Astrocyte (in vitro differentiated cells and primary cell): ENCODE measurements around the gene CTSD. TPM values are rescaled to one million over a fixed set of nuclear protein-coding genes. Genes with fewer than 3 reads are reported as not detected.

Experiments
- DNase-seq: peaks from one replicate; pipeline ENCODE4 v3.0.0-alpha.2; 2010; ENCODE audit warnings: low read depth
- FAIRE-seq: peaks from 2 replicates; lab custom pipeline; 2011; peaks lifted over from hg19 to GRCh38; lab: Jason Lieb, UNC
- H2AFZ ChIP-seq: 2 replicates; pipeline ENCODE4 v1.6.0; 2012; ENCODE audit warnings: low read depth, low read length, inconsistent platforms
- H3K27ac ChIP-seq: 2 replicates; pipeline ENCODE4 v1.5.1; 2011; ENCODE audit warnings: low read depth, low read length, inconsistent platforms
- H3K27me3 ChIP-seq: 2 replicates; pipeline ENCODE4 v1.6.0; 2011; ENCODE audit warnings: low read length, inconsistent platforms; ENCODE audit not compliant: insufficient read depth
- H3K36me3 ChIP-seq: 2 replicates; pipeline ENCODE4 v1.5.1; 2011; ENCODE audit warnings: low read length, inconsistent platforms; ENCODE audit not compliant: insufficient read depth
- H3K4me1 ChIP-seq: 2 replicates; pipeline ENCODE4 v1.5.1; 2011; ENCODE audit warnings: low read length, inconsistent platforms; ENCODE audit not compliant: insufficient read depth
- H3K4me2 ChIP-seq: 2 replicates; pipeline ENCODE4 v1.6.0; 2012; ENCODE audit warnings: low read length, inconsistent platforms
- H3K4me3 ChIP-seq: 2 replicates; pipeline ENCODE4 v1.5.1; 2011; ENCODE audit warnings: low read depth, mild to moderate bottlenecking, low read length, inconsistent platforms; ENCODE audit not compliant: insufficient read depth
- H3K79me2 ChIP-seq: 2 replicates; pipeline ENCODE4 v1.6.0; 2012; ENCODE audit warnings: mild to moderate bottlenecking, low read length, inconsistent platforms; ENCODE audit not compliant: insufficient read depth
- H3K9ac ChIP-seq: 2 replicates; pipeline ENCODE4 v1.6.0; 2012; ENCODE audit warnings: mild to moderate bottlenecking, low read length, inconsistent platforms
- H3K9me3 ChIP-seq: 2 replicates; pipeline ENCODE4 v1.5.1; 2012; ENCODE audit warnings: low read depth, mild to moderate bottlenecking, low read length, inconsistent platforms; ENCODE audit not compliant: insufficient read depth
- H4K20me1 ChIP-seq: 2 replicates; pipeline ENCODE4 v1.6.0; 2012; ENCODE audit warnings: low read length, inconsistent platforms; ENCODE audit not compliant: insufficient read depth
- H3K27ac Mint-ChIP-seq: one replicate; pipeline ENCODE4 v1.8.0; 2021; ENCODE audit warnings: mild to moderate bottlenecking, mixed read lengths; ENCODE audit not compliant: unreplicated experiment
- H3K27me3 Mint-ChIP-seq: one replicate; pipeline ENCODE4 v1.8.0; 2021; ENCODE audit warnings: low read depth, mixed read lengths; ENCODE audit not compliant: unreplicated experiment
- H3K36me3 Mint-ChIP-seq: one replicate; pipeline ENCODE4 v1.8.0; 2021; ENCODE audit warnings: low read depth, mixed read lengths; ENCODE audit not compliant: unreplicated experiment
- H3K4me1 Mint-ChIP-seq: one replicate; pipeline ENCODE4 v1.8.0; 2021; ENCODE audit warnings: low read depth, mixed read lengths; ENCODE audit not compliant: unreplicated experiment
- H3K4me3 Mint-ChIP-seq: one replicate; pipeline ENCODE4 v1.8.0; 2021; ENCODE audit warnings: mild to moderate bottlenecking, moderate library complexity, mixed read lengths; ENCODE audit not compliant: unreplicated experiment
- H3K9me3 Mint-ChIP-seq: one replicate; pipeline ENCODE4 v1.8.0; 2021; ENCODE audit warnings: mild to moderate bottlenecking, mixed read lengths; ENCODE audit not compliant: unreplicated experiment
- CTCF ChIP-seq: IDR thresholded peaks from 2 replicates; pipeline ENCODE4 v1.5.1; 2011; ENCODE audit warnings: low read depth, mild to moderate bottlenecking, inconsistent platforms, low read length, moderate library complexity; ENCODE audit not compliant: insufficient read depth
- EZH2 ChIP-seq: IDR thresholded peaks from 2 replicates; pipeline ENCODE4 v1.6.1; 2012; ENCODE audit warnings: mild to moderate bottlenecking, low read length, inconsistent platforms; ENCODE audit not compliant: insufficient read depth
- total RNA-seq: library from RNA; stranded (reverse); gene quantifications from 2 replicates; pipeline ENCODE4 v1.2.1, GENCODE V29; 2021

The CTSD gene
- total RNA-seq, 1 donor from 2014 or later: 290 TPM

GRCh38 chr11:1751999-1752906, 11.5 kb downstream of the CTSD start:
- H3K9ac ChIP-seq: no peak overlapping the region
- H3K27me3 ChIP-seq: no peaks in the 10 kb centered on the region
- H3K27ac ChIP-seq: no peak overlapping the region
- Mint-ChIP-seq H3K36me3 (peaks cover 12% of the 10 kb centered on the region), H3K27me3 (peaks cover 4% of the 10 kb centered on the region), H3K4me1 (peaks cover 16% of the 10 kb centered on the region), H3K4me3 (no peak overlapping the region), H3K27ac (no peak overlapping the region), H3K9me3 (no peaks in the 10 kb centered on the region)
- H3K4me3 ChIP-seq: no peak overlapping the region
- H3K9me3 ChIP-seq: no peaks in the 10 kb centered on the region
- DNase-seq (no peak), FAIRE-seq (no peak)
- H3K4me1 ChIP-seq: peaks cover 28% of the 10 kb centered on the region
- no peak overlapping the region for H3K4me2 ChIP-seq
- no peaks in the 10 kb centered on the region for H3K36me3 ChIP-seq
- TF ChIP-seq EZH2 (no peak), CTCF (no peak)
- H3K79me2 ChIP-seq: no peaks in the 10 kb centered on the region
- H4K20me1 ChIP-seq: peaks cover 29% of the 10 kb centered on the region
- H2AFZ ChIP-seq: no peak overlapping the region

DNA sequence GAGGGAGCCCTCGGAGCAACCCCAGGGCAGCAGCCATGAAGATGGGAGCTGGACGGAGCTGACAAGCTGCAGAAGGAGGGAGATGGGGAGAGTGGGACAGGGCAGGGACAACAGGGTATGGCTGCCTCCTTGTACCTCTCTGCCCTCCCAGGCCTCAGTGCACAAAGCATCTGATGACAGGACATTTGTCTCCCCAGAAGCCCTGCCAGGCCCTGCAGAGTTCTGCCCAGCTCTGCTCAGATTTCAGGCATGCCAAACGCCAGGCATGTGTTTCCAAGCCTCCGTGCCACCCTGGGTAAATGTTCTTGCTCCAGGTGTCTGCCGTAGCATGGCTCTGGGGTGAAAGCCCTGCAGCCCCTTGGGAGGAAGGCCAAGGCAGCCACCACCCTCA, 12.2 kb downstream of the CTSD start:
- FAIRE-seq (no peak), DNase-seq (no peak)
- no peak for TF ChIP-seq EZH2
- TF ChIP-seq CTCF: no peak
- Histone ChIP-seq H4K20me1 (peaks cover 31% of the 10 kb centered on the region), H3K4me1 (peaks cover 28% of the 10 kb centered on the region), H2AFZ (no peak overlapping the region), H3K79me2 (no peaks in the 10 kb centered on the region), H3K27me3 (no peaks in the 10 kb centered on the region), H3K36me3 (no peaks in the 10 kb centered on the region), H3K9me3 (no peaks in the 10 kb centered on the region), H3K9ac (no peak overlapping the region), H3K4me2 (no peak overlapping the region), H3K27ac (no peak overlapping the region), H3K4me3 (no peak overlapping the region)
- Mint-ChIP-seq H3K9me3 (no peaks in the 10 kb centered on the region), H3K4me1 (peaks cover 16% of the 10 kb centered on the region), H3K27ac (no peak overlapping the region), H3K36me3 (peaks cover 12% of the 10 kb centered on the region), H3K27me3 (peaks cover 6% of the 10 kb centered on the region), H3K4me3 (no peak overlapping the region)
